NCI-H748 (cell line): Measurements from ENCODE around the gene LHX5.

ENCODE experiments used
- DNase-seq: peaks from one replicate; lab custom pipeline; 2025; ENCODE audit not compliant: unreplicated experiment; lab: John Stamatoyannopoulos, UW

LHX5 gene

GRCh38 chr12:113418213-113418879 is 53.3 kb downstream of the LHX5 start:
- DNase-seq = no peak

DNA sequence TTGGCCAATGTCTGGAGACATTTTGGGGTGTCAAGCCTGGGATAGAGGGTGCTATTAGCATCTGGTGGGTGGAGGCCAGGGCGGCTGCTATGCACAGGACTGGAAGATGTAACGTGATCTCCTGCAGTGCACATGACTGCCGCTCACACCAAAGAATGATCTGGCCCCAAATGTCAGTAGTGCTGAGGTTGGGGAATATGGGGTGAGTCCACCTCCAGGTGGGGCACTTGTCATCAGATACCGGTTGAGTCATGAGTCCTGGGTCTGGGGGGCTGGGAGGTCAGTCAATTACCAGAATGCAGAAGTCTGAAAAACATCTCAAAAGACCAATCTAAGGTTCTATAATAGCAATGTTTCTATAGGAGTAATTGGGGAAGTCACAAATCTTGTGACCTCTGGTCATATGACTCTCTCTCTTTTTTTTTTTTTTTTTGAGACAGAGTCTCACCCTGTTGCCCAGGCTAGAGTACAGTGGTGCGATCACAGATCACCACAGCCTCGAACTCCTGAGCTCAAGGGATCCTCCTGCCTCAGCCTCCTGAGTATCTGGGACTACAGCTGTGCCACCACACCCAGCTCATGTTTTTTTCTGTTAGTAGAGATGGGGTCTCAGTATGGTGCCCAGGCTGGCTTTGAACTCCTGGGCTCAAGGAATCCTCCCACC is 55.4 kb downstream of the LHX5 start:
- no peak for DNase-seq

DNA sequence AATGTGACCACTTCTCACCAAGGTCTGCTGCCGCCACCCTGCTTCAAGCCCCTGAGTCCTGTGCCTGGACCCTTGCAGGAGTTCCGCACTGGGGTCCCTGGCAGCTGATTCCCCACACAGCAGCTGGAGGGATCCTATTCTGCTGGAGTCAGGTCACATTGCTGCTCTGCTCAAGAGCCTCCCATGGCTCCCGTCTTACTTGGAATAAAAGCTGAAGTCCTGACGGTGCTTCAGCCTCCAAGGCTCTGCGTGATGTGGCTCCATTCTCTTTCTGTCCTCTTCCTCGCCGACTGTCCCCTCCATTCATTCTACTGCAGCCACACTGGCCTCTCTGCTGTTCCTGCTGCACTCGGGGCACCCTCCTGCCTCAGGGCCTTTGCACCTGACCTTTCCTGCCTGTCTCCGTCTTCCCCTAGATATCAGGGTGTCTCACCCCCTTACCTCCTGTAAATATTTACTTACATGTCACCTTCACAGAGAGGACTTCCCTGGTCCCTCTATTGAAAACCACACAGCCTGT is 57.1 kb downstream of the LHX5 start:
- DNase-seq = no peak

GRCh38 chr12:113413488-113413939 is 58.2 kb downstream of the LHX5 start:
- no peak for DNase-seq
